ENCODE data around the gene PTPRN2. TPM values are rescaled to one million over a fixed set of nuclear protein-coding genes. Genes with fewer than 3 reads are reported as not detected.

PTPRN2 gene
- total RNA-seq, 1 experiment from 2014 or later: 2.1 TPM

- no peak for TF ChIP-seq REST (IDR thresholded peaks at IDR 0.05; ENCODE audit: low read depth)
- no peak for TF ChIP-seq ELF1 (IDR thresholded peaks at IDR 0.05; ENCODE audit: borderline replicate concordance, low read depth)
- no peak for TF ChIP-seq JUND (IDR thresholded peaks at IDR 0.05)
- TF ChIP-seq POLR2AphosphoS5 (IDR thresholded peaks at IDR 0.05; ENCODE audit: low read depth, low read length): no peak
- no peak for TF ChIP-seq EZH2 (IDR thresholded peaks at IDR 0.05)
- no peak for TF ChIP-seq RAD21 (IDR thresholded peaks at IDR 0.05; ENCODE audit: low read depth)
Observed at GRCh38 chr7:157764193-157764592, 823.4 kb downstream of the PTPRN2 start (continued).

GRCh38 chr7:157763279-157764000 lies 824.2 kb downstream of the PTPRN2 start:
- TF ChIP-seq MAX (IDR thresholded peaks at IDR 0.05) (no peak), SRF (IDR thresholded peaks at IDR 0.05; ENCODE audit: low read depth) (no peak), EZH2 (IDR thresholded peaks at IDR 0.05) (no peak), ELF1 (IDR thresholded peaks at IDR 0.05; ENCODE audit: borderline replicate concordance, low read depth) (no peak), EGR1 (IDR thresholded peaks at IDR 0.05; ENCODE audit: low read depth) (no peak), ZBTB33 (IDR thresholded peaks at IDR 0.05; ENCODE audit: extremely low read depth, insufficient replicate concordance, low read length) (no peak), CBX3 (IDR thresholded peaks at IDR 0.05; ENCODE audit: low read depth) (no peak), RAD21 (IDR thresholded peaks at IDR 0.05; ENCODE audit: low read depth) (no peak), REST (IDR thresholded peaks at IDR 0.05; ENCODE audit: low read depth) (no peak), YY1 (IDR thresholded peaks at IDR 0.05; ENCODE audit: extremely low read depth, insufficient replicate concordance, low read depth, low read length) (no peak)
- no peaks in the 10 kb centered on the region for H3K79me2 ChIP-seq (ENCODE audit: insufficient read depth, low read length)
- no peak overlapping the region for H2AFZ ChIP-seq (ENCODE audit: low read depth, low read length, poor library complexity, severe bottlenecking)
- ChIA-PET CTCF (no interaction called here), RAD21 (ENCODE audit: low non-redundant PET in 1 of 2, low total read pairs in 2 of 2, uncharacterized antibody in 2 of 2, unreplicated experiment in 2 of 2) (no interaction called here), POLR2A (no interaction called here)
- no peak overlapping the region for H3K9ac ChIP-seq (ENCODE audit: low read length)
- DNase-seq (ENCODE audit: low read depth, low spot score): no peak
- ATAC-seq: no peak
- intact Hi-C loops (cut with micrococcal nuclease): no loop called here
- peaks cover 0 to 2% of the 10 kb centered on the region in 2 experiments; a peak in 1 of 4 replicates for H3K9me3 ChIP-seq (ENCODE audit: control insufficient read depth in 1 of 2, insufficient read depth in 1 of 2, low read depth in 1 of 2, low read length in 2 of 2)
- no peaks in the 10 kb centered on the region for H4K20me1 ChIP-seq (ENCODE audit: insufficient read depth)
- no peaks in the 10 kb centered on the region for H3K36me3 ChIP-seq (ENCODE audit: control insufficient read depth in 1 of 2, insufficient read depth in 2 of 2, low read length in 2 of 2)
- H3K27me3 ChIP-seq (ENCODE audit: insufficient read depth, low read length): no peaks in the 10 kb centered on the region
- H3K4me1 ChIP-seq (ENCODE audit: control insufficient read depth in 1 of 2, insufficient read depth in 2 of 2, low read length in 2 of 2): no peaks in the 10 kb centered on the region
- H3K4me3 ChIP-seq (replicated peaks in 1 of 2; ENCODE audit: low read depth in 1 of 2, low read length in 2 of 2): no peak overlapping the region
- H3K27ac ChIP-seq (ENCODE audit: low read depth, low read length): no peak overlapping the region
- no TSS peak for BruUV-seq (replicated peaks)
- H3K9me2 ChIP-seq (ENCODE audit: insufficient read depth): no peaks in the 10 kb centered on the region
- H3K4me2 ChIP-seq (ENCODE audit: low read length): no peak overlapping the region
